B cell (primary cell): ENCODE results near the gene CREG1. TPM values are rescaled to one million over a fixed set of nuclear protein-coding genes. Genes with fewer than 3 reads are reported as not detected.

Source experiments
- ATAC-seq: fragments of 200-7000 bp; cut with Tn5 transposase; one replicate; pipeline ENCODE4 v1.10.0; 2021; ENCODE audit warnings: low read depth, mild to moderate bottlenecking, moderate number of reproducible peaks, moderate library complexity
- CTCF ChIA-PET: fragments of 350-600 bp; sonication (Branson Sonifier 250); formaldehyde crosslinking; loops from one replicate; lab custom pipeline; 2021; ENCODE audit warnings: antibody characterized with exemption, inconsistent platforms; lab: Charles Lee
- POLR2A ChIA-PET: fragments of 350-600 bp; sonication (Branson Sonifier 250); formaldehyde crosslinking; loops from one replicate; lab custom pipeline; 2021; ENCODE audit warnings: antibody characterized with exemption; lab: Charles Lee
- DNase-seq: peaks from one replicate; pipeline ENCODE4 v3.0.0; 2013
- H2AFZ ChIP-seq: 2 replicates; pipeline ENCODE4 v1.6.1; 2012; ENCODE audit warnings: mild to moderate bottlenecking, low read depth, low read length; ENCODE audit not compliant: insufficient read depth, poor library complexity, severe bottlenecking
- H3K27ac ChIP-seq, 2 donors: 1 replicate in 1 of 2; 2 replicates in 1 of 2; pipeline ENCODE4 v1.5.1; 2012 to 2013; ENCODE audit warnings: low read length in 2 of 2, mild to moderate bottlenecking in 2 of 2, moderate library complexity in 1 of 2
- H3K27me3 ChIP-seq, 4 experiments: fragments of 200-600 bp in 1 of 4; sonication (generic) in 1 of 4; replicated peaks in 1 of 4; 1 replicate in 2 of 4; 2 replicates in 2 of 4; pipeline versions ENCODE4 v1.6.1 to v1.7.0; 2013 to 2016; ENCODE audit warnings: low read length in 3 of 4, mild to moderate bottlenecking in 2 of 4, mixed read lengths in 1 of 4, moderate library complexity in 1 of 4; ENCODE audit not compliant: insufficient read depth in 4 of 4, control insufficient read depth in 3 of 4; ENCODE audit errors: control extremely low read depth in 1 of 4
- H3K36me3 ChIP-seq, 2 experiments: replicated peaks in 1 of 2; 1 replicate in 1 of 2; 2 replicates in 1 of 2; pipeline versions ENCODE4 v1.6.1 to v1.7.1; 2013; ENCODE audit warnings: low read length in 1 of 2; ENCODE audit not compliant: insufficient read depth in 2 of 2, control insufficient read depth in 1 of 2; ENCODE audit errors: control extremely low read depth in 1 of 2, extremely low read depth in 1 of 2
- H3K4me1 ChIP-seq, 2 donors: fragments of 200-600 bp in 1 of 2; sonication (generic) in 1 of 2; 1 replicate in 1 of 2; 2 replicates in 1 of 2; pipeline versions ENCODE4 v1.5.1 to v1.6.1; 2013 to 2017; ENCODE audit warnings: low read length in 2 of 2; ENCODE audit not compliant: control insufficient read depth in 2 of 2, insufficient read depth in 2 of 2
- H3K4me2 ChIP-seq: replicated peaks from 2 replicates; pipeline ENCODE3; 2012; ENCODE audit warnings: mild to moderate bottlenecking, low read depth, low read length; ENCODE audit not compliant: poor library complexity, severe bottlenecking
- H3K4me3 ChIP-seq, 5 experiments: fragments of 200-600 bp in 1 of 5; sonication (generic) in 1 of 5; 1 replicate in 3 of 5; 2 replicates in 2 of 5; pipeline versions ENCODE4 v1.5.1 to v1.7.0; 2011 to 2016; ENCODE audit warnings: low read length in 4 of 5, mild to moderate bottlenecking in 4 of 5, low read depth in 2 of 5, control low read depth in 1 of 5, moderate library complexity in 1 of 5; ENCODE audit not compliant: insufficient read depth in 1 of 5; ENCODE audit errors: control extremely low read depth in 1 of 5, extremely low read depth in 1 of 5
- H3K79me2 ChIP-seq: fragments of 200-600 bp; sonication (generic); one replicate; pipeline ENCODE4 v1.6.0; 2016; ENCODE audit warnings: low read length; ENCODE audit not compliant: control insufficient read depth, insufficient read depth
- H3K9ac ChIP-seq: fragments of 200-600 bp; sonication (generic); 2 replicates; pipeline ENCODE4 v1.6.1; 2017; ENCODE audit warnings: mild to moderate bottlenecking, low read length, moderate library complexity
- H3K9me3 ChIP-seq, 3 donors: one replicate each; pipeline versions ENCODE4 v1.6.1 to v1.7.1; 2013; ENCODE audit warnings: low read length in 2 of 3; ENCODE audit not compliant: control insufficient read depth in 2 of 3, insufficient read depth in 1 of 3; ENCODE audit errors: control extremely low read depth in 1 of 3
- H4K20me1 ChIP-seq: 2 replicates; pipeline ENCODE4 v1.6.0; 2012; ENCODE audit warnings: mild to moderate bottlenecking, low read length; ENCODE audit not compliant: insufficient read depth, control insufficient read depth, poor library complexity, severe bottlenecking
- H3K27ac Mint-ChIP-seq: one replicate; pipeline ENCODE4 v1.8.0; 2021; ENCODE audit warnings: mixed read lengths
- H3K27me3 Mint-ChIP-seq: one replicate; pipeline ENCODE4 v1.8.0; 2021; ENCODE audit warnings: mixed read lengths
- H3K4me1 Mint-ChIP-seq: one replicate; pipeline ENCODE4 v1.8.0; 2021; ENCODE audit warnings: mixed read lengths
- H3K4me3 Mint-ChIP-seq: one replicate; pipeline ENCODE4 v1.8.0; 2021; ENCODE audit warnings: mixed read lengths
- H3K9me3 Mint-ChIP-seq: one replicate; pipeline ENCODE4 v1.8.0; 2022; ENCODE audit warnings: mixed read lengths; ENCODE audit not compliant: insufficient read depth
- EZH2 ChIP-seq: IDR thresholded peaks from 2 replicates; pipeline ENCODE4 v1.6.1; 2012; ENCODE audit warnings: borderline replicate concordance, low read depth, mild to moderate bottlenecking, moderate library complexity, low read length; ENCODE audit not compliant: insufficient read depth, poor library complexity, severe bottlenecking
- WGBS: methylation state at CpG from one replicate; pipeline ENCODE4 v1.1.5; 2013; ENCODE audit warnings: missing lambda C conversion rate; ENCODE audit not compliant: insufficient coverage; 5-methylcytosine and 5-hydroxymethylcytosine counted together
- intact Hi-C: fragments of 100-400 bp; cut with micrococcal nuclease; formaldehyde crosslinking; loops from one replicate; pipeline ENCODE4 v1.10.0; 2022
- polyA plus RNA-seq: library from polyadenylated mRNA; depleted of rRNA; stranded (reverse); fragments of >200 nt; gene quantifications from 2 replicates; pipeline ENCODE4 v1.2.3, GENCODE V29; 2012
- total RNA-seq, 2 donors: library from RNA; stranded (reverse); fragments of 120-200 nt in 1 of 2; gene quantifications; 1 replicate in 1 of 2; 2 replicates in 1 of 2; pipeline versions ENCODE4 v1.2.3 to v1.2.4, GENCODE V29; 2013 to 2022
- TF ChIP-seq, protein P1 (sequence below): fragments of 200-600 bp; IDR thresholded peaks from one replicate; pipeline ENCODE4 v1.8.0; 2022; ENCODE audit warnings: antibody characterized with exemption, mild to moderate bottlenecking

The CREG1 gene
- total and polyA plus RNA-seq, 2 donors (not counting 1 experiment from before 2014, with no cell fraction given), result 7.5 to 8.4 TPM

DNA sequence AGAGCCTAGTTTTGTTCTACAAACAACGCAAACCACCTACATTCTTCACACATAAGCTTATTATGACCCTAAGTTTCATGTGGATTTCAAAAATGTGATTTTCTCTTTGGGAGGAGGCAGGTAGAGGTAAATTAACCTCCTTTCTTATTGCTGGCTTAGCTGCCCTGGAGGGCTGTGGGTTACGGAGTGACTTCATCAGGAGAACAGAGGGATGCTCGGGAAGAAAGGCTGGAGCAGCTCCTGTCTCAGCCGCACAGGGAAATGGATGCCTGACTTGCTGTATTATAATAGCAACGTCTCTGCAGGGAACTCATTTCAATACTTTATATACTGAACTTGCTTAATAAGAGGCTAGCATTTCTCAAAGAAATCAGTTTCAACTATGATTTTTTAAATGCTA is 14.1 kb upstream of the CREG1 start:
- WGBS, result 83% methylated on average over 1 of the region's 5 CpGs
- peaks cover 9 to 10% of the 10 kb centered on the region in 2 donors for H3K4me1 ChIP-seq
- H3K9me3 Mint-ChIP-seq, result no peaks in the 10 kb centered on the region
- no peaks in the 10 kb centered on the region for H3K79me2 ChIP-seq
- no peak overlapping the region for H3K9ac ChIP-seq
- no peak overlapping the region for H3K4me3 ChIP-seq
- peaks cover 0 to 12% (median 0%) of the 10 kb centered on the region in 3 donors for H3K9me3 ChIP-seq
- intact Hi-C loops, result no loop called here
- H3K4me1 Mint-ChIP-seq, result peaks cover 12% of the 10 kb centered on the region
- H3K36me3 ChIP-seq, result no peaks in the 10 kb centered on the region
- ATAC-seq (no peak), DNase-seq (no peak)
- no peak overlapping the region for H3K4me3 Mint-ChIP-seq
- H4K20me1 ChIP-seq, result no peaks in the 10 kb centered on the region
- POLR2A ChIA-PET, result no interaction called here
- peaks cover 15% of the 10 kb centered on the region for H3K27me3 Mint-ChIP-seq
- H3K27me3 ChIP-seq, result peaks cover 0 to 10% (median 0%) of the 10 kb centered on the region in 4 experiments
- no peak overlapping the region for H3K27ac ChIP-seq
- no peak overlapping the region for H2AFZ ChIP-seq
- no peak overlapping the region for H3K4me2 ChIP-seq
- H3K27ac Mint-ChIP-seq, result no peak overlapping the region
- CTCF ChIA-PET, result no interaction called here
- TF ChIP-seq, protein P1, sequence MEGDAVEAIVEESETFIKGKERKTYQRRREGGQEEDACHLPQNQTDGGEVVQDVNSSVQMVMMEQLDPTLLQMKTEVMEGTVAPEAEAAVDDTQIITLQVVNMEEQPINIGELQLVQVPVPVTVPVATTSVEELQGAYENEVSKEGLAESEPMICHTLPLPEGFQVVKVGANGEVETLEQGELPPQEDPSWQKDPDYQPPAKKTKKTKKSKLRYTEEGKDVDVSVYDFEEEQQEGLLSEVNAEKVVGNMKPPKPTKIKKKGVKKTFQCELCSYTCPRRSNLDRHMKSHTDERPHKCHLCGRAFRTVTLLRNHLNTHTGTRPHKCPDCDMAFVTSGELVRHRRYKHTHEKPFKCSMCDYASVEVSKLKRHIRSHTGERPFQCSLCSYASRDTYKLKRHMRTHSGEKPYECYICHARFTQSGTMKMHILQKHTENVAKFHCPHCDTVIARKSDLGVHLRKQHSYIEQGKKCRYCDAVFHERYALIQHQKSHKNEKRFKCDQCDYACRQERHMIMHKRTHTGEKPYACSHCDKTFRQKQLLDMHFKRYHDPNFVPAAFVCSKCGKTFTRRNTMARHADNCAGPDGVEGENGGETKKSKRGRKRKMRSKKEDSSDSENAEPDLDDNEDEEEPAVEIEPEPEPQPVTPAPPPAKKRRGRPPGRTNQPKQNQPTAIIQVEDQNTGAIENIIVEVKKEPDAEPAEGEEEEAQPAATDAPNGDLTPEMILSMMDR, result no peak
- no peak for TF ChIP-seq EZH2

DNA sequence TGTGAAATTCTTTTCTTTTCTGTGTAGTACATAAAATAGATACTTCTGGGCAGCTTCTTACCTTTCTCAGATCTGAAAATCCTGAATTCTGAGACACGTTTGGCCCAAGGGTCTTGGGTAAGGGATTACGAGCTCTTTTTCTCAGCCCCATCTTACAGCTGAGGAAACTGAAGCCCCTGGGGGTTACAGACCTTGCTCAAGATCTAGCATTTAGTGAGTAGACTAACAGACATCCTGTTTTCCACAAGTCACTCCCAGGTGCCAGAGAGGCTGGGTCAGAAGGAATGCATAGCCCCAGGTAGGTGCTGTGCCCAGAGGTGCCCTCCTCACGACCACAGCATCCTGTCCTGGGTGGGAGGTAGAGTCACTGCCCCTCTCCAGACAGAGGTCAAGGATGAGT is 13.2 kb upstream of the CREG1 start:
- Mint-ChIP-seq H3K4me3 (no peak overlapping the region), H3K27me3 (peaks cover 15% of the 10 kb centered on the region), H3K4me1 (peaks cover 12% of the 10 kb centered on the region), H3K27ac (no peak overlapping the region), H3K9me3 (no peaks in the 10 kb centered on the region)
- Histone ChIP-seq H3K79me2 (no peaks in the 10 kb centered on the region), H3K9ac (no peak overlapping the region), H3K4me2 (no peak overlapping the region), H4K20me1 (no peaks in the 10 kb centered on the region), H3K27ac (no peak overlapping the region), H3K9me3 (peaks cover 0 to 10% (median 0%) of the 10 kb centered on the region in 3 donors), H3K4me1 (peaks cover 9 to 10% of the 10 kb centered on the region in 2 donors), H2AFZ (no peak overlapping the region), H3K27me3 (peaks cover 0 to 10% (median 0%) of the 10 kb centered on the region in 4 experiments), H3K4me3 (no peak overlapping the region), H3K36me3 (no peaks in the 10 kb centered on the region)
- TF ChIP-seq, protein P1, result no peak
- TF ChIP-seq EZH2, result no peak
- DNase-seq, result no peak
- ChIA-PET POLR2A (no interaction called here), CTCF (interaction anchor here (2.0 kb wide), 1 partner anchor 10 kb away, joined by 4 read pairs; no protein-coding TSS in a partner anchor)
- no peak for ATAC-seq
- intact Hi-C loops, result no loop called here
- WGBS, result 19% methylated on average over 3 of the region's 3 CpGs
